ENCODE results near the gene COL27A1. TPM values are rescaled to one million over a fixed set of nuclear protein-coding genes. Genes with fewer than 3 reads are reported as not detected.

Gene COL27A1
- total RNA-seq, 1 experiment from 2014 or later = 20.1 TPM

DNA sequence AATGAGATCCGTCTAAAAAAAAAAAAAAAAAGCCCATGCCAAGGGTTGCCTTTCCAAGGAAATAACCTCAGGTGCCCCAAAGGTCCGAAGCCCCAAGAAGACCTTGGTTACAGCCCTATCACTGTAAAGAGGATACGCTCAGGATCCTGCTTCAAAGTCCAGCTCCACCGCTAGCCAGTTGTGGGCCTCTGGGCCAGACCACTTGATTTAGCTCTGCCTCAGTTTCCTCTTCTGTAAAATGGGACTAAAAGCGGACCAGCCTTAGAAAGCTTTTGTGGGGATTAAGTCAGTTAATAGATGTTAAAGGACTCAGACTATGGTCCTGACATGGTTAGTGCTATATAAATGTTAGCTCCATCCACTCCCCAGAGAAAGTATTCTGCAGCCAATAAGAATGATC lies 118.9 kb downstream of the COL27A1 start:
- Mint-ChIP-seq H3K4me3 (ENCODE audit: low read depth, unreplicated experiment) (no peak overlapping the region), H3K36me3 (ENCODE audit: insufficient read depth, unreplicated experiment) (no peaks in the 10 kb centered on the region), H3K27ac (ENCODE audit: unreplicated experiment) (no peak overlapping the region), H3K9me3 (ENCODE audit: low read depth, unreplicated experiment) (no peaks in the 10 kb centered on the region), H3K4me1 (ENCODE audit: low read depth, unreplicated experiment) (no peaks in the 10 kb centered on the region), H3K27me3 (ENCODE audit: unreplicated experiment) (no peaks in the 10 kb centered on the region)
- no TSS peak for BruUV-seq (replicated peaks)
- TF ChIP-seq, protein P1, sequence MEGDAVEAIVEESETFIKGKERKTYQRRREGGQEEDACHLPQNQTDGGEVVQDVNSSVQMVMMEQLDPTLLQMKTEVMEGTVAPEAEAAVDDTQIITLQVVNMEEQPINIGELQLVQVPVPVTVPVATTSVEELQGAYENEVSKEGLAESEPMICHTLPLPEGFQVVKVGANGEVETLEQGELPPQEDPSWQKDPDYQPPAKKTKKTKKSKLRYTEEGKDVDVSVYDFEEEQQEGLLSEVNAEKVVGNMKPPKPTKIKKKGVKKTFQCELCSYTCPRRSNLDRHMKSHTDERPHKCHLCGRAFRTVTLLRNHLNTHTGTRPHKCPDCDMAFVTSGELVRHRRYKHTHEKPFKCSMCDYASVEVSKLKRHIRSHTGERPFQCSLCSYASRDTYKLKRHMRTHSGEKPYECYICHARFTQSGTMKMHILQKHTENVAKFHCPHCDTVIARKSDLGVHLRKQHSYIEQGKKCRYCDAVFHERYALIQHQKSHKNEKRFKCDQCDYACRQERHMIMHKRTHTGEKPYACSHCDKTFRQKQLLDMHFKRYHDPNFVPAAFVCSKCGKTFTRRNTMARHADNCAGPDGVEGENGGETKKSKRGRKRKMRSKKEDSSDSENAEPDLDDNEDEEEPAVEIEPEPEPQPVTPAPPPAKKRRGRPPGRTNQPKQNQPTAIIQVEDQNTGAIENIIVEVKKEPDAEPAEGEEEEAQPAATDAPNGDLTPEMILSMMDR (IDR thresholded peaks at IDR 0.05; ENCODE audit: unreplicated experiment) = no peak
- no peak for DNase-seq
- CTCF ChIA-PET = interaction anchor here (0.9 kb wide), 1 partner anchor 9 kb away, joined by 3 read pairs; no protein-coding TSS in a partner anchor
- intact Hi-C loops (cut with micrococcal nuclease; ENCODE audit: unreplicated experiment) = loop anchor here (5.0 kb wide), 2 partner anchors 117 to 167 kb away; partner anchors contain the start of gene COL27A1

DNA sequence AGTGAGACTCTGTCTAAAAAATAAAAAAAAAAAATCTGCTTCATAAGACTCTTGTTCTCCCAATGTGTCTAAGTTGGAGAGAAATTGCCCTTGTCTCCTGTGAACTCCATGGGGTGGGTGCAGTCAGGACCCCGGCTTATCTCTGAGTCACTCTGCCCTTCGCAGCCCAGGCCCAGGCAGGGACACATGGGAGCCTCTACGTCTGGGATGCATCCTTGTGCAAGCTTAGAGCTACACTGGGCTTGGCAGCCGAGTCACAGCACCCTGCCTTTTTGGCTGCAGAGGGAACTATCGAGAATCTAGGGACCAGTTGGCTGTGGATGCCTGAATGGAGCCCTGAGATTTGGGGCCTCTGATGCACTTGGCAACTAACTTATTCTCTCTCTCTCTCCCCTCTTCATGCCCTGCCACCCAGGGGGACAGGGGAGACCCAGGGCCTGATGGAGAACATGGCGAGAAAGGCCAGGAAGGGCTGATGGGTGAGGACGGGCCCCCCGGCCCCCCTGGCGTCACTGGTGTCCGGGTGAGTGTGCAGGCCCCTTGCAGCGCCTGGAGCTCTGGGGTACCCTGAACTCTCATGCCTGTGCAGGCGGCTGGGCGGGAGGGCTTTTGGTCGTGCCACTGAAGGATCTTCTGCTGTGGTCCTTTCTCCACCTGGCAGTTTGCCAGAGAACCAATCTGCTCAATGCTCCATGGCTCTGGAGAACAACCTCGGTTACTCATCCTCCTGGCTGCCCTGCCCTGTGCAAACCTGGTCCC lies 120.1 kb downstream of the COL27A1 start:
- TF ChIP-seq, protein P1 (IDR thresholded peaks at IDR 0.05; ENCODE audit: unreplicated experiment) = no peak
- Mint-ChIP-seq H3K9me3 (ENCODE audit: low read depth, unreplicated experiment) (no peaks in the 10 kb centered on the region), H3K4me1 (ENCODE audit: low read depth, unreplicated experiment) (no peaks in the 10 kb centered on the region), H3K27ac (ENCODE audit: unreplicated experiment) (no peak overlapping the region), H3K27me3 (ENCODE audit: unreplicated experiment) (no peaks in the 10 kb centered on the region), H3K36me3 (ENCODE audit: insufficient read depth, unreplicated experiment) (no peaks in the 10 kb centered on the region), H3K4me3 (ENCODE audit: low read depth, unreplicated experiment) (no peak overlapping the region)
- BruUV-seq (replicated peaks) = no TSS peak
- intact Hi-C loops (cut with micrococcal nuclease; ENCODE audit: unreplicated experiment) = no loop called here
- DNase-seq = no peak
- CTCF ChIA-PET = interaction anchor here (0.6 kb wide), 1 partner anchor 83 kb away, joined by 3 read pairs; no protein-coding TSS in a partner anchor

DNA sequence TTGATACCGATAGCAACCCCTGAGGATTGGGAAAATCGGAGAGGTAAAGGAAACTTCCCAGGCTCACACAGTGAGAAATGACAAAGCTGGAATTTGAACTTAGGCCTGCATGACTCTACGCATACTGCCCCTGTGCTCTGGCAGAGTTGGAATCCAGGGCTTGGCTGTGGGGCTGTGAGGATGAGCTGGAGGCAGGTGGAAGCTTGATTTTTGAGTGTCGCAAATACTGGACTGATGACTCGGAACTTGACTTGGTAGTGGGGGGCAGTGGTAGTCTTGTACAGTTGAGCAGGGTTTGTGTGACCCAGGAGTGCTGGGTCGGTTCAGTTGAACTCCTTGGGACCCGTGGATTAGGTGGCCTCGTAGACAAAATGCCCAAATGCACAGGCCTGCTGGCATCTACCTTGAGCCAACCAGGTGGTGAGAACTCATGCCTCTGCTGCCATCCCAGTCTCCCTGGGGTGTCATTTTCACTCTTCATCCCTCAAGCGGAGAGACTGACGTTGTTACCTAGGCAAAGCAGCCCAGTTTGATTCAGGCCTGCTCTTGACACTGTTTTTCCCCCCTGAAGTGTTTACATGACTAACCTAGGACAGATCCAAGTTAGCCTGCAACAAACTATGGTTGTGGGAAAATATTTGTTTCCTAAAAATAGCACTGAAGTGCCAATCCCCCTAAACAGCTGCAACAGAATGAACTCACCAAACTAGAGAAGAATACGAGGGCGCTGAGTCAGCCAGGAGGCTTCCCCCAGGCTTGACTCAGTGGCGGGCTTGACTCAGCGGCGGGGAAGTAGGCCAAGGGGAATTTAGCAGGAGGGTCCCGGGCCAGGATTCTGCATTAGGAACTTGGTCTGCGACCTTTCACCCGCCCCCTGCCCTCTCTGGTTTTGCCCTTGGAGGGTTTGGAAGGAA lies 121.8 kb downstream of the COL27A1 start:
- no peak overlapping the region for H3K27ac Mint-ChIP-seq (ENCODE audit: unreplicated experiment)
- no peak overlapping the region for H3K4me3 Mint-ChIP-seq (ENCODE audit: low read depth, unreplicated experiment)
- H3K36me3 Mint-ChIP-seq (ENCODE audit: insufficient read depth, unreplicated experiment) = peaks cover 5% of the 10 kb centered on the region
- H3K4me1 Mint-ChIP-seq (ENCODE audit: low read depth, unreplicated experiment) = no peaks in the 10 kb centered on the region
- CTCF ChIA-PET = no interaction called here
- intact Hi-C loops (cut with micrococcal nuclease; ENCODE audit: unreplicated experiment) = no loop called here
- TF ChIP-seq, protein P1 (IDR thresholded peaks at IDR 0.05; ENCODE audit: unreplicated experiment) = no peak
- H3K27me3 Mint-ChIP-seq (ENCODE audit: unreplicated experiment) = no peaks in the 10 kb centered on the region
- BruUV-seq (replicated peaks) = no TSS peak
- no peaks in the 10 kb centered on the region for H3K9me3 Mint-ChIP-seq (ENCODE audit: low read depth, unreplicated experiment)
- no peak for DNase-seq

DNA sequence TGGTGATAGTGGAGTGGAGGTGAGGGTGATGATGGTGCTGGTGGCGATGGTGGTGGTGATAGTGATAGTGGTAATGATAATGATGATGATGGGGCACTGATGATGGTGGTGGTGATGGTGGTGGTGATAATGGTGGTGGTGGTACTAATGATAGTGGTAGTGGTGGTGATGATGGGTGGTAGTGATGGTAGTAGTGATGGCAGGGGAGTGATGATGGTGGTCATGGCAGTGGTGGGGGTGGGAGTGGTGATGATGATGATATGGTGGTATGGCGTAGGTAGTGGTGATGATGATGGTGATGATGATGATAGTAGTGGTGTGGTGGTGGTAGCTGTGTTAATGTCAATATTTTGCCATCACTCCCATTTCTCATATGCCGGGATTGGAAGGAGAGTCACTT lies 123.0 kb downstream of the COL27A1 start:
- Mint-ChIP-seq H3K4me1 (ENCODE audit: low read depth, unreplicated experiment) (no peaks in the 10 kb centered on the region), H3K36me3 (ENCODE audit: insufficient read depth, unreplicated experiment) (peaks cover 7% of the 10 kb centered on the region), H3K4me3 (ENCODE audit: low read depth, unreplicated experiment) (no peak overlapping the region), H3K27me3 (ENCODE audit: unreplicated experiment) (no peaks in the 10 kb centered on the region), H3K9me3 (ENCODE audit: low read depth, unreplicated experiment) (no peaks in the 10 kb centered on the region), H3K27ac (ENCODE audit: unreplicated experiment) (no peak overlapping the region)
- intact Hi-C loops (cut with micrococcal nuclease; ENCODE audit: unreplicated experiment) = no loop called here
- CTCF ChIA-PET = no interaction called here
- no peak for DNase-seq
- TF ChIP-seq, protein P1 (IDR thresholded peaks at IDR 0.05; ENCODE audit: unreplicated experiment) = no peak
- no TSS peak for BruUV-seq (replicated peaks)
